Activated naive CD4-positive, alpha-beta T cell treated with anti-CD3 and anti-CD28 coated beads for 36 hours (primary cell): ENCODE measurements around the gene HIGD1A. TPM values are rescaled to one million over a fixed set of nuclear protein-coding genes. Genes with fewer than 3 reads are reported as not detected.
A peak's percentile ranks its signal among the peaks of the same experiment; 100 is the strongest.

Source experiments
- CTCF ChIA-PET: fragments of 350-600 bp; sonication (Branson Sonifier 250); formaldehyde crosslinking; loops from one replicate; lab custom pipeline; 2021; ENCODE audit warnings: antibody characterized with exemption; lab: Charles Lee
- DNase-seq: peaks from one replicate; pipeline ENCODE4 v3.0.0-alpha.2; 2020
- H3K27ac Mint-ChIP-seq: one replicate; pipeline ENCODE4 v1.8.0; 2021; ENCODE audit warnings: mild to moderate bottlenecking, mixed read lengths
- H3K27me3 Mint-ChIP-seq: one replicate; pipeline ENCODE4 v1.8.0; 2021; ENCODE audit warnings: low read depth, mixed read lengths
- H3K36me3 Mint-ChIP-seq: one replicate; pipeline ENCODE4 v1.8.0; 2021; ENCODE audit warnings: low read depth, mixed read lengths
- H3K4me1 Mint-ChIP-seq: one replicate; pipeline ENCODE4 v1.8.0; 2021; ENCODE audit warnings: low read depth, mixed read lengths
- H3K4me3 Mint-ChIP-seq: one replicate; pipeline ENCODE4 v1.8.0; 2021; ENCODE audit warnings: mild to moderate bottlenecking, moderate library complexity, mixed read lengths
- H3K9me3 Mint-ChIP-seq: one replicate; pipeline ENCODE4 v1.8.0; 2021; ENCODE audit warnings: mixed read lengths
- intact Hi-C: fragments of 100-400 bp; cut with micrococcal nuclease; formaldehyde crosslinking; loops from one replicate; pipeline ENCODE4 v1.15.1; 2023
- total RNA-seq, 2 experiments: library from RNA; stranded (reverse); gene quantifications; one replicate each; pipeline ENCODE4 v1.2.3, GENCODE V29; 2021

The HIGD1A gene
- total RNA-seq, 2 experiments from 2014 or later, result 57.1 to 66.4 TPM

DNA sequence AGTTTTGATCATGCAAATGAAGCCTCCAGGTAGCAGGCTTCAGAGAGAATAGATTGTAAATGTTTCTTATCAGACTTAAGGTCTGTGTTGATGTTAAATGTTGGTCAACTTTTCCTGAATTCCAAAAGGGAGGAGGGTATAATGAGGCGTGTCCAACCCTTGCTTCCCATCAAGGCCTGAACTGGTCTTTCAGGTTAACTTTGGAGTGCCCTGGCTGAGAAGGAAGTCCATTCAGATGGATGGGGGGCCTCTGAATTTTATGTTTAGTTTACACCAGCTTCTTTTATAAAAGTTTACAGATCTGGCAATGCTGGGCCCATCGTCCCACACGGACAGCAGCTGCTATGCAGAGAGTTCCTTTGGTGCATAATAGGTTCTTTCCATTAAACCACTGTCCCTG is 40.2 kb downstream of the HIGD1A start:
- Mint-ChIP-seq H3K9me3 (no peaks in the 10 kb centered on the region), H3K4me1 (no peaks in the 10 kb centered on the region), H3K27me3 (no peaks in the 10 kb centered on the region), H3K4me3 (no peak overlapping the region), H3K27ac (no peak overlapping the region), H3K36me3 (no peaks in the 10 kb centered on the region)
- CTCF ChIA-PET, result interaction anchor here (1.0 kb wide), 1 partner anchor 16 kb away, joined by 3 read pairs; no protein-coding TSS in a partner anchor
- intact Hi-C loops, result no loop called here
- DNase-seq, result no peak

DNA sequence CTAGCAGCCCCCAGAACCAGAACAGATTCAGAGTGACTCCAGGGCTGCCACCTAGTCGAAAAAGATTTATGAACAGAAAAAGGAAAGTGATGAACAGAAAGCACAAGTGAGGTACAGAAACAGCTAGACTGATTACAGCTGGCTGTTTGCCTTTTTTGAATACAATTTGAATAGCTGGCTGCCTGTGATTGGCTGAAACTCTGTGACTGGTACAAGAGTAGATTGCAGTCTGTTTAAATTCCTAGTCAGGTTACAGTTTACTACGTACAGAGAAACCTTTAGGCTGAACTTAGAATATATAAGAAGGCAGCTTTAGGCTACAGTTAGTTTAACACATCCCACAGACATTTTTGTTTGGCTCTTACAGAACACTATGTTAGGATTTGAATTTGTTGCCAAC is 41.3 kb downstream of the HIGD1A start:
- H3K27ac Mint-ChIP-seq, result no peak overlapping the region
- no peaks in the 10 kb centered on the region for H3K36me3 Mint-ChIP-seq
- no peaks in the 10 kb centered on the region for H3K4me1 Mint-ChIP-seq
- CTCF ChIA-PET, result no interaction called here
- no peaks in the 10 kb centered on the region for H3K9me3 Mint-ChIP-seq
- peak; percentile 20 for DNase-seq
- no peak overlapping the region for H3K4me3 Mint-ChIP-seq
- intact Hi-C loops, result no loop called here
- H3K27me3 Mint-ChIP-seq, result no peaks in the 10 kb centered on the region

DNA sequence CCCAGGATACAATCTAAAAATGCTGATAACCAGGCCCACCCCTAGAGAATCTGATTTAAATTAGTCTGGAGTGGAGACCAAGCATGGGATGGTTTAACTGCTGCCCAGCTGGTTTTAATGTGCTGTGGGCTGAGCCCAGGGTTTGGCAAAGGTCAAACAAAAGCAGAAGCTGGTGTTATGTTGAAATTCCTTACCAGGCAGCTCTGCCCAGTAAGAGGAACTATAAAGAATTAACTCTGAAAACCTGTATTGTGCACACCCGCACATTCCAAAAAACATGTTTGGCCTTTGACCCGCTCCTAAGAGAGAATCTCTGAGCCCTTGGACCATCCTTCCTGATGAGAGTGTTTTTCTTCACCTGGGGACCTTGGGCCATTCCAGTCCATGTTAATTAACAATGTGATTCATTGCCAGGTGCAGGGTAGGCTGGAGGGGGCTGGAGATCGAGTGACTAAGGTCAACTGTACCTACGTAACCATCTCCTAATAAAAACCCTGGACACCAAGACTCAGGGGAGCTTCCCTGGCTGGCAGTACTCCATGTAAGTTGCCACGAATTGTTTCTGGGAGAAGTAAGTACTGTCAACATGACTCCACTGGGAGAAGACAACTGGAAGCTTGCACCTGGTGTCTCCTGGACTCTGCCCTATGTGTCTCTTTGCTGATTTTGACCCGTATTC is 42.1 kb downstream of the HIGD1A start:
- intact Hi-C loops, result no loop called here
- H3K9me3 Mint-ChIP-seq, result no peaks in the 10 kb centered on the region
- H3K27me3 Mint-ChIP-seq, result no peaks in the 10 kb centered on the region
- DNase-seq, result no peak
- H3K4me3 Mint-ChIP-seq, result no peak overlapping the region
- no peaks in the 10 kb centered on the region for H3K36me3 Mint-ChIP-seq
- CTCF ChIA-PET, result interaction anchor here (0.7 to 0.8 kb wide), 2 partner anchors 19 to 102 kb away, joined by 3 read pairs; no protein-coding TSS in a partner anchor
- H3K4me1 Mint-ChIP-seq, result no peaks in the 10 kb centered on the region
- no peak overlapping the region for H3K27ac Mint-ChIP-seq

DNA sequence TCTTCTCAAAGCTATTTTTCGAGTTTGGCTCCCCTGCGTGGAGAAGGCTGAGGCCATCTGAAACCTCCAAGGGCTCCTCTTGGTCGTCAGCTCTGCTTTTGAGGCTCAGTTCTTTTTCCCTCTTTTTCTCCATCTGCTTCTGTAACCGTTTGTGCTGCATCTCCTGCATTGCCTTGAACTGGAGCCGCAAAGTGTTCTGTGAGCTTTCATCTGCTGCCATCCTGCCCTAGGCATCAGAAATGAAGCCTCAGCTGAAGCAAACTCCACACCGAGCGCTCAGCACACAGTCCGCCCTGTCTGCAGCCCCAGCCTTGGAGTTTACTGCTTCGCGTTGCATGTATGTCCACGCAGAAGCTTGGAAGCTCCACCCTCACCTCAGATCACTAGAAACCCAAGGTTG is 46.2 kb downstream of the HIGD1A start:
- H3K9me3 Mint-ChIP-seq, result no peaks in the 10 kb centered on the region
- DNase-seq, result no peak
- H3K36me3 Mint-ChIP-seq, result no peaks in the 10 kb centered on the region
- CTCF ChIA-PET, result interaction anchor here (1.2 to 2.8 kb wide), 3 partner anchors 10 to 21 kb away, joined by 3 to 9 read pairs (median 5); no protein-coding TSS in a partner anchor
- peaks cover 2% of the 10 kb centered on the region for H3K4me1 Mint-ChIP-seq
- no peaks in the 10 kb centered on the region for H3K27me3 Mint-ChIP-seq
- H3K4me3 Mint-ChIP-seq, result no peak overlapping the region
- intact Hi-C loops, result no loop called here
- no peak overlapping the region for H3K27ac Mint-ChIP-seq

DNA sequence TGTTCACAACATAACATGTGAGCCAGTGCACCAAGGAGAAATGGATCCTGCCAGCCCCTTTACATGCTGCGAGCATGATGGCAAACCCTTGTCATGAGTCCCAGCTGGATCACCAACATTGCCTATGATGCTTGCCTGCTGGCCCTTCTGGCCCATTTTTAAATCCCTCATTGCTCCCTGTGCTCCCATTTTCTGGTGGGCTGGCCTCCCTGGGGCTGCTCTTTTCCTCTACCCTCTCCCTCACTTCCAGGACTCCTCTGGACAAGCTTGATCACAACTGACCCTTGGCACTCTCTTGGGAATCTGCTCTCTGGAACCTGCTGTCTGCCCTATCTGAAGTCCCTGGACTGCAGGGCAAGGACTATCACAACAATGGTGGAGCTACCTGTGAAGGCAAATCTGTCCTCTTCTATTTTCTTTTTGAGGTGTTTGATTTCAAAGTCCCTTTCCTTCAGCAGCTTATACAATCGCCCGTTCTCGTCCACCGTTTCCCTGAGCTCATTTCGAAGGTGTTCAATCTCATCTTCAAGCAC is 47.5 kb downstream of the HIGD1A start:
- intact Hi-C loops, result no loop called here
- Mint-ChIP-seq H3K4me1 (peaks cover 2% of the 10 kb centered on the region), H3K4me3 (no peak overlapping the region), H3K27me3 (no peaks in the 10 kb centered on the region), H3K9me3 (no peaks in the 10 kb centered on the region), H3K36me3 (no peaks in the 10 kb centered on the region), H3K27ac (no peak overlapping the region)
- CTCF ChIA-PET, result interaction anchor here (1.4 to 2.8 kb wide), 2 partner anchors 9 to 210 kb away, joined by 7 to 9 read pairs; no protein-coding TSS in a partner anchor
- DNase-seq, result no peak

DNA sequence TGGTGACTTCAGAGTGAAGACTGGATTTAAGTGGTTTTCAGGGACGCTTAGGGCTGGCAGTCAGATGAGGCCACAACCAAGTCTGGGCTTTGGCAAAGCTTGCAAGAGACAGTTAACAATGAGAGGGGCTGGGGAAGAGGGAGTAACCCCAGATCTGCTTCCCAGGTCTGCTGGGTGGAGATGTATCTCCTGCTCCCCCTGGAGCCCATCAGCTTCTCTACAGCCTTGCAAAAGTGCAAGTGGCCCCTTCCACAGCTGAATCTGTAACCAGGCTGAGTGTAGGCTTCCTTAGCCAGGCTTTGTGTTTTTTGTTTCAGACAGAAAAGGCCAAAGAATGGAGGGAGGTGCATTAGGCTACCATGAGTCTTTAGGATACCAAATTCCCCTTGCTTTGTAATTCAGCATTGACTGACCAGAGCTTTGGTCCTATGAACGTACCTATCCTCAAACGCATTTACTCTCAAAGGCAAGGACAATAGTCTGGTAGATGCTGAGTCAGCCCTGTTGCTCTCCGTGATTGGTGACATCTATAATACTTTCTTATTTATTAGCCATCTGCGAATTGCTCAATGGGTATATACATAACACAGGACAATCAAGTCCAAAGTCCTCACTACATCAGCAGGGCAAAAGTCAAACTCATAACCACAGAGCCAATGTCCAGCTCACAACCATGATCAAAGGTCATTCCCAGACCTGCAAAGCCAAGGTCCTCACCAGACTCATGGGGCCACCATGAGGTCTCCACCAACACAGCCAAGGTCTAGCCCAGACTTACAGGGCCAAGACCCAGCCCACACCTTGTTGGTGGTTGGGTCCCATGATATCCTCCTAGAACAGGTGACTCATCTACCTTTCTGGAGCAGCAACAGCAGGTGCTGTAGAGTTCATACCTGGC is 48.4 kb downstream of the HIGD1A start:
- H3K4me3 Mint-ChIP-seq, result no peak overlapping the region
- H3K4me1 Mint-ChIP-seq, result peaks cover 2% of the 10 kb centered on the region
- H3K36me3 Mint-ChIP-seq, result no peaks in the 10 kb centered on the region
- intact Hi-C loops, result no loop called here
- no peak overlapping the region for H3K27ac Mint-ChIP-seq
- DNase-seq, result peak; percentile 22
- H3K27me3 Mint-ChIP-seq, result no peaks in the 10 kb centered on the region
- H3K9me3 Mint-ChIP-seq, result no peaks in the 10 kb centered on the region
- CTCF ChIA-PET, result interaction anchor here (0.7 to 2.8 kb wide), 5 partner anchors 8 to 209 kb away, joined by 3 to 11 read pairs (median 7); no protein-coding TSS in a partner anchor

DNA sequence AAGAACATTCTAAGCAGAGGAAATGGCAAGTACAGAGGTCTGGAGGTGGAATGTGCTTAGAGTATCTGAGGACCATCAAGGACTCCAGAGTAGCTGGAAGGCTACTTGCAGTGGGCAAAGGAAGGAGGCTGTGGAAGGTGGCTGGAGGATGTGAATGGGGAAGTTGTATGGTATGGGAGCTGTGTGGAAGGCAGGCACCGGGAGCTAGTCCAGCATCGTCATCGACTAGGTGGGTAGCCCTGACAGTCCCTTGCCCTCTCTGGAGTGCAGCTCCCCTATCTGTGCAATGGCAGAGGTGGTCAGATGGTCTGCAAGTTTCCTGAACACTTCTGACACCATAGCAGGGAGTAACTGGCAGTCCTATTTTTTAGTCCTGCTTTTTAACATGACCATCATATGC is 50.5 kb downstream of the HIGD1A start:
- CTCF ChIA-PET, result interaction anchor here (0.6 kb wide), 1 partner anchor 182 kb away, joined by 4 read pairs; no protein-coding TSS in a partner anchor
- no peak overlapping the region for H3K4me3 Mint-ChIP-seq
- intact Hi-C loops, result no loop called here
- H3K4me1 Mint-ChIP-seq, result peaks cover 8% of the 10 kb centered on the region
- no peak for DNase-seq
- H3K27ac Mint-ChIP-seq, result no peak overlapping the region
- H3K9me3 Mint-ChIP-seq, result no peaks in the 10 kb centered on the region
- no peaks in the 10 kb centered on the region for H3K36me3 Mint-ChIP-seq
- no peaks in the 10 kb centered on the region for H3K27me3 Mint-ChIP-seq

DNA sequence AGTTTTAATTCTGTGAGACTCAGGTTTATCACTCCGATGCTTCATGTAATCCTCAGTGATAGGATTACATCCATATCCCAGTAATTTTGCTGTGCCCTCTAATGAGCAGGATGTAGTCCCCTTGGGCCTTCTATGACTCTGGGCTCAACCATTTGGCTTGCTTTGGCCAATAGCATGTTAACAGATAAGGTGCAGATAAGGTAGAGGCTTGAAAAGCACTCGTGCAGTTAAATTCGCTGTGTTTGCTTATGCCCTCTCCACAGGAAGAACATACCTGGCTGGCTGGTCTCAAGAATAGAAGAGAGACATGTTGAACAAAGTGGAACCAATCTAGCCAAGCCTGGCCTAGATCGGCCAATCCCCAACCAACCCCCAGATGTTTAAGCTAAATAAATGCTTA is 51.3 kb downstream of the HIGD1A start:
- peaks cover 14% of the 10 kb centered on the region for H3K4me1 Mint-ChIP-seq

DNA sequence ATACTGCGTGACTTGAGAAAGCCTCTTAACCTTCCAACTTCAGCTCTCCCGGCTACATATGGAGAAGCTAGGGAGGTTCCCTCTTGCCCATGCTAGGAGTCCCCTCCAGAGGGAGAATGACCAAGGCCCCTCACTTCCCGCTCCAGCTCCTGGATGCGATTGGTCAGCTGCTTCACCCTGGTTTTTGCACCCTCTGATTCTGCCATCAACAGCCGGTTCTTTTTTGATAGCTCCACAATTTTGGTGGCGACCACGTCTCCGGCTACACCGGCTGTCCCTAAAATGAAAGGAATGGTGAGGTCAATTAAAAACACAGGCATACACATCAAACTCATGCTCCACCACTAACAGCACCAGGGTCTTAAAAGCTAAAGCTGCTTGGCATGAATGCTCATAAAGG is 51.8 kb downstream of the HIGD1A start:
- Mint-ChIP-seq H3K27ac (no peak overlapping the region), H3K9me3 (no peaks in the 10 kb centered on the region), H3K36me3 (no peaks in the 10 kb centered on the region), H3K4me1 (peaks cover 19% of the 10 kb centered on the region), H3K27me3 (no peaks in the 10 kb centered on the region), H3K4me3 (no peak overlapping the region)
- intact Hi-C loops, result no loop called here
- no peak for DNase-seq
- CTCF ChIA-PET, result interaction anchor here (1.2 kb wide), 1 partner anchor 8 kb away, joined by 3 read pairs; no protein-coding TSS in a partner anchor

More for the DNA sequence above, 51.3 kb downstream of the HIGD1A start:
- CTCF ChIA-PET, result interaction anchor here (1.2 kb wide), 1 partner anchor 9 kb away, joined by 3 read pairs; no protein-coding TSS in a partner anchor
- Mint-ChIP-seq H3K36me3 (no peaks in the 10 kb centered on the region), H3K4me3 (no peak overlapping the region), H3K9me3 (no peaks in the 10 kb centered on the region), H3K27ac (no peak overlapping the region), H3K27me3 (no peaks in the 10 kb centered on the region)
- DNase-seq, result no peak
- intact Hi-C loops, result no loop called here

DNA sequence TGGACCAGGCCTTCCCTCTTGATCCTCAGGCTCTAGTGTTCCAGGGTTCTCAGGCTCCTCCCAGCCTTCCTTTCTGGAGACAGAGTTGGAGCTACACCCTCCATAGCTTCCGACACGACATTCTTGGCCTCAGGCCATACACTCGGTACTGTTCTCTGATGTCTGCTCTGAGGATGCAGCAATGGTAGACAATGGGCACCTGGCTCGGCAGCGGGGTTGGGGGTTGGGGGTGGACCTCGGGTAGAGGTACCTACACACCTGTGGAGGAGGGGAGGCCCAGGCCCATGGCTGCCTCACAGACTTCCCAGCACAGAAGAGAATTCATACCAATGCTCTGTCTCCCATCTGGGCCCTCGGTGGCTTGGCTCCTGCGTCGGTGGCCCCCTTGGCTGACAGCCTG is 52.7 kb downstream of the HIGD1A start:
- no peak for DNase-seq
- H3K27ac Mint-ChIP-seq, result no peak overlapping the region
- H3K4me1 Mint-ChIP-seq, result peaks cover 28% of the 10 kb centered on the region
- CTCF ChIA-PET, result no interaction called here
- H3K27me3 Mint-ChIP-seq, result no peaks in the 10 kb centered on the region
- H3K36me3 Mint-ChIP-seq, result no peaks in the 10 kb centered on the region
- intact Hi-C loops, result no loop called here
- H3K9me3 Mint-ChIP-seq, result no peaks in the 10 kb centered on the region
- no peak overlapping the region for H3K4me3 Mint-ChIP-seq

DNA sequence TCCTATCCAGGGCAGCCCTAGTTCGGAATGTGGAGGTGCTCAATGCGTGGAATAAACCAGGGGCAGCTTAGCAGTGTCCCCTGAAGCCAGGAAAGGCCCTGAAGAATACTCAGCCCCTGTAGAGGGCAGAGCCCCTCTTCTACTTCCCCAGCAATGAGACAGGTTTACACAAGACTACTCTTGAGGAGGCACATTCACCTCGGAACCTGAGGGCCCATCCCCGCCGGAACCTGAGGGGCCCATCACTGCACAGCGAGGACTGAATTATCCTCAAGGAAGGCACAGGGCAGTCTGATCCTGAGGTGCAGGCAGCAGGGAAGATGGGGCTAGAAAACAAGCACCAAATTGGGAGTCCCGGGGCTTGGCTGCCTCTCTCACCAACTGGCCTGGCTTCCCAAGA is 53.5 kb downstream of the HIGD1A start:
- no peaks in the 10 kb centered on the region for H3K9me3 Mint-ChIP-seq
- no peaks in the 10 kb centered on the region for H3K27me3 Mint-ChIP-seq
- intact Hi-C loops, result no loop called here
- no peak overlapping the region for H3K27ac Mint-ChIP-seq
- no peak overlapping the region for H3K4me3 Mint-ChIP-seq
- no peaks in the 10 kb centered on the region for H3K36me3 Mint-ChIP-seq
- no peak for DNase-seq
- CTCF ChIA-PET, result interaction anchor here (0.7 kb wide), 1 partner anchor 70 kb away, joined by 3 read pairs; no protein-coding TSS in a partner anchor
- peaks cover 28% of the 10 kb centered on the region for H3K4me1 Mint-ChIP-seq

DNA sequence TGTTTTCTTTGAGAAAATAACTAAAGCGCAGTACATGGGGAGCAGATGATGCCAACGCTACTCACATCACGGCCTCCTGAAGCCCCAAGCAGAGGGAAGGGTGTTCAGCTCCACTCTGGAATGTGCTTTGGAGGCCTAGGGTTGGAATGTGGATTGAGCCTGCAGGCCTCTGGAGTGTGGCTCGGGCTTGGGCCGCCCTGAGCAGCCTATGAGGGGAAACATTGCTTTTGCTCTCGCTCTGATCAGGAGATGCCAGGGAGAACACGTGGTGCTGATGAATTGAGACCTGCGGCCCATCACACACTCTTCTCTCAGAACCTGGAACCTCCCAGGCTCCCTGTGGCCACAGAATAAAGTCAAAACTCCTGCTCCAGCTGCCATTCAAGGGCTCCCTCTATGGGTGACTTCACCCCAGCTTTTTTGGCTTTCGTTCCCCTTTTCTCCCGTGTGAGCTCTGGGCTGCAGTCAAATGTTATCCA is 54.5 kb downstream of the HIGD1A start:
- CTCF ChIA-PET, result interaction anchor here (0.9 to 1.1 kb wide), 3 partner anchors 98 to 217 kb away, joined by 3 read pairs; no protein-coding TSS in a partner anchor

More for the DNA sequence above, 54.5 kb downstream of the HIGD1A start:
- H3K4me3 Mint-ChIP-seq, result no peak overlapping the region
- H3K36me3 Mint-ChIP-seq, result no peaks in the 10 kb centered on the region
- no peaks in the 10 kb centered on the region for H3K27me3 Mint-ChIP-seq
- H3K9me3 Mint-ChIP-seq, result no peaks in the 10 kb centered on the region
- intact Hi-C loops, result loop anchor here (10.0 kb wide), 1 partner anchor 505 kb away; no protein-coding TSS in a partner anchor
- DNase-seq, result peak; percentile 29
- no peak overlapping the region for H3K27ac Mint-ChIP-seq
- peaks cover 26% of the 10 kb centered on the region for H3K4me1 Mint-ChIP-seq
